HEK293 (cell line): ENCODE results near the gene SENP5.
A peak's percentile ranks its signal among the peaks of the same experiment; 100 is the strongest.

Experiments
- CTCF ChIA-PET: fragments of 350-600 bp; formaldehyde crosslinking; extraction: SDS; loops from one replicate; lab custom pipeline; 2021; ENCODE audit warnings: antibody characterized with exemption; lab: Yijun Ruan, JAX
- POLR2A ChIA-PET: fragments of 300-600 bp; formaldehyde crosslinking; extraction: SDS; loops from one replicate; lab custom pipeline; 2020; ENCODE audit warnings: antibody characterized with exemption, inconsistent platforms; lab: Yijun Ruan, JAX
- H3K27ac ChIP-seq: fragments of 200-500 bp; sonication (Bioruptor generic); 2 replicates; pipeline ENCODE4 v1.5.1; 2014; ENCODE audit warnings: low read depth, low read length, control low read depth, inconsistent platforms; ENCODE audit errors: extremely low read depth
- H3K36me3 ChIP-seq, 2 experiments: fragments of 200-500 bp in 1 of 2; sonication (Bioruptor generic) in 1 of 2; 1 replicate in 1 of 2; 2 replicates in 1 of 2; pipeline ENCODE4 v1.5.1; 2014 to 2017; ENCODE audit warnings: inconsistent platforms in 2 of 2, low read length in 2 of 2; ENCODE audit not compliant: control insufficient read depth in 2 of 2, insufficient read depth in 1 of 2
- H3K4me1 ChIP-seq: fragments of 200-500 bp; sonication (Bioruptor generic); 2 replicates; pipeline ENCODE4 v1.5.1; 2014; ENCODE audit warnings: mild to moderate bottlenecking, low read length, inconsistent platforms; ENCODE audit not compliant: control insufficient read depth, insufficient read depth
- H3K4me3 ChIP-seq: 2 replicates; pipeline ENCODE4 v1.5.1; 2011; ENCODE audit warnings: low read depth, mild to moderate bottlenecking, control low read depth, low read length, moderate library complexity
- H3K9me3 ChIP-seq: fragments of 200-500 bp; sonication (Bioruptor generic); 2 replicates; pipeline ENCODE4 v1.5.1; 2014; ENCODE audit warnings: low read depth, low read length, inconsistent platforms; ENCODE audit not compliant: control insufficient read depth, insufficient read depth
- FEZF1 ChIP-seq: fragments of 450-650 bp; formaldehyde crosslinking; IDR thresholded peaks from 2 replicates; pipeline ENCODE4 v1.5.1; 2016; ENCODE audit warnings: missing biosample characterization, missing genetic modification characterization
- KLF1 ChIP-seq: fragments of 450-650 bp; formaldehyde crosslinking; IDR thresholded peaks from 2 replicates; pipeline ENCODE4 v1.5.1; 2016; ENCODE audit warnings: missing biosample characterization, missing genetic modification characterization
- KLF9 ChIP-seq: fragments of 450-650 bp; formaldehyde crosslinking; IDR thresholded peaks from 2 replicates; pipeline ENCODE4 v1.5.1; 2016; ENCODE audit warnings: missing biosample characterization, missing genetic modification characterization, low read depth
- SALL2 ChIP-seq: fragments of 450-650 bp; formaldehyde crosslinking; IDR thresholded peaks from 2 replicates; pipeline ENCODE4 v1.5.0; 2017; ENCODE audit warnings: missing biosample characterization, mild to moderate bottlenecking, missing genetic modification characterization, borderline replicate concordance
- SETDB1 ChIP-seq: IDR thresholded peaks from one replicate; pipeline ENCODE4 v1.6.1; 2017; ENCODE audit warnings: mild to moderate bottlenecking, low read length, moderate library complexity, mixed read lengths; ENCODE audit not compliant: insufficient read length
- TCF7L2 ChIP-seq: IDR thresholded peaks from 2 replicates; pipeline ENCODE4 v1.6.1; 2011; ENCODE audit warnings: low read depth, mild to moderate bottlenecking, inconsistent platforms, low read length, moderate library complexity, borderline replicate concordance
- WT1 ChIP-seq: fragments of 450-650 bp; formaldehyde crosslinking; IDR thresholded peaks from 2 replicates; pipeline ENCODE4 v1.5.1; 2016; ENCODE audit warnings: missing biosample characterization, missing genetic modification characterization
- YY1 ChIP-seq: fragments of 450-650 bp; formaldehyde crosslinking; IDR thresholded peaks from 2 replicates; pipeline ENCODE4 v1.5.1; 2018; ENCODE audit warnings: missing biosample characterization, missing genetic modification characterization
- ZBTB20 ChIP-seq: fragments of 450-650 bp; formaldehyde crosslinking; IDR thresholded peaks from 2 replicates; pipeline ENCODE4 v1.5.1; 2016; ENCODE audit warnings: missing biosample characterization, missing genetic modification characterization
- ZNF121 ChIP-seq: fragments of 450-650 bp; formaldehyde crosslinking; IDR thresholded peaks from 2 replicates; pipeline ENCODE4 v1.5.1; 2016; ENCODE audit warnings: missing biosample characterization, missing genetic modification characterization
- ZNF140 ChIP-seq: fragments of 450-650 bp; formaldehyde crosslinking; IDR thresholded peaks from 2 replicates; pipeline ENCODE4 v1.5.1; 2016; ENCODE audit warnings: missing biosample characterization, missing genetic modification characterization
- ZNF2 ChIP-seq: fragments of 450-650 bp; formaldehyde crosslinking; IDR thresholded peaks from 2 replicates; pipeline ENCODE4 v1.5.1; 2016; ENCODE audit warnings: missing biosample characterization, missing genetic modification characterization
- ZNF211 ChIP-seq: fragments of 450-650 bp; formaldehyde crosslinking; IDR thresholded peaks from 2 replicates; pipeline ENCODE4 v1.5.1; 2016; ENCODE audit warnings: low read depth, missing biosample characterization, missing genetic modification characterization
- ZNF214 ChIP-seq: fragments of 450-650 bp; formaldehyde crosslinking; IDR thresholded peaks from 2 replicates; pipeline ENCODE4 v1.5.1; 2017; ENCODE audit warnings: missing biosample characterization, mild to moderate bottlenecking, missing genetic modification characterization, borderline replicate concordance
- ZNF23 ChIP-seq: fragments of 450-650 bp; formaldehyde crosslinking; IDR thresholded peaks from 2 replicates; pipeline ENCODE4 v1.5.1; 2016; ENCODE audit warnings: missing biosample characterization, missing genetic modification characterization, borderline replicate concordance
- ZNF37A ChIP-seq: fragments of 450-650 bp; IDR thresholded peaks from 2 replicates; pipeline ENCODE4 v1.5.1; 2018; ENCODE audit warnings: missing biosample characterization, missing genetic modification characterization
- ZNF529 ChIP-seq: fragments of 450-650 bp; formaldehyde crosslinking; IDR thresholded peaks from 2 replicates; pipeline ENCODE4 v1.5.1; 2017; ENCODE audit warnings: missing genetic modification characterization, missing biosample characterization; ENCODE audit not compliant: insufficient replicate concordance
- ZNF621 ChIP-seq: fragments of 450-650 bp; formaldehyde crosslinking; IDR thresholded peaks from 2 replicates; pipeline ENCODE4 v1.5.1; 2017; ENCODE audit warnings: missing biosample characterization, missing genetic modification characterization
- ZNF677 ChIP-seq: fragments of 450-650 bp; IDR thresholded peaks from 2 replicates; pipeline ENCODE4 v1.5.0; 2018; ENCODE audit warnings: missing biosample characterization, mild to moderate bottlenecking, missing genetic modification characterization, moderate library complexity
- ZNF776 ChIP-seq: fragments of 450-650 bp; formaldehyde crosslinking; IDR thresholded peaks from 2 replicates; pipeline ENCODE4 v1.5.0; 2017; ENCODE audit warnings: missing biosample characterization, missing genetic modification characterization, borderline replicate concordance
- ZNF830 ChIP-seq: fragments of 450-650 bp; IDR thresholded peaks from 2 replicates; pipeline ENCODE4 v1.5.0; 2018; ENCODE audit warnings: missing biosample characterization, missing genetic modification characterization, low read depth, mild to moderate bottlenecking, moderate library complexity
- ZSCAN16 ChIP-seq: fragments of 450-650 bp; formaldehyde crosslinking; IDR thresholded peaks from 2 replicates; pipeline ENCODE4 v1.5.1; 2016; ENCODE audit warnings: missing biosample characterization, missing genetic modification characterization
- TF ChIP-seq, protein P1 (sequence below): fragments of 450-650 bp; IDR thresholded peaks from 2 replicates; pipeline ENCODE4 v1.5.1; 2018; ENCODE audit warnings: missing biosample characterization, mild to moderate bottlenecking, missing genetic modification characterization

Gene SENP5

GRCh38 chr3:196954832-196955231, 87.1 kb downstream of the SENP5 start:
- H3K27ac ChIP-seq, result no peak overlapping the region
- no peak overlapping the region for H3K4me3 ChIP-seq
- POLR2A ChIA-PET, result interaction anchor here (1.1 kb wide), 1 partner anchor 15 kb away, joined by 3 read pairs; no protein-coding TSS in a partner anchor
- no peak for TF ChIP-seq KLF9 (tag by site-specific recombination)
- TF ChIP-seq ZNF121, result peak; percentile 77
- no peaks in the 10 kb centered on the region for H3K9me3 ChIP-seq
- no peaks in the 10 kb centered on the region for H3K4me1 ChIP-seq
- CTCF ChIA-PET, result no interaction called here
- no peaks in the 10 kb centered on the region for H3K36me3 ChIP-seq

DNA sequence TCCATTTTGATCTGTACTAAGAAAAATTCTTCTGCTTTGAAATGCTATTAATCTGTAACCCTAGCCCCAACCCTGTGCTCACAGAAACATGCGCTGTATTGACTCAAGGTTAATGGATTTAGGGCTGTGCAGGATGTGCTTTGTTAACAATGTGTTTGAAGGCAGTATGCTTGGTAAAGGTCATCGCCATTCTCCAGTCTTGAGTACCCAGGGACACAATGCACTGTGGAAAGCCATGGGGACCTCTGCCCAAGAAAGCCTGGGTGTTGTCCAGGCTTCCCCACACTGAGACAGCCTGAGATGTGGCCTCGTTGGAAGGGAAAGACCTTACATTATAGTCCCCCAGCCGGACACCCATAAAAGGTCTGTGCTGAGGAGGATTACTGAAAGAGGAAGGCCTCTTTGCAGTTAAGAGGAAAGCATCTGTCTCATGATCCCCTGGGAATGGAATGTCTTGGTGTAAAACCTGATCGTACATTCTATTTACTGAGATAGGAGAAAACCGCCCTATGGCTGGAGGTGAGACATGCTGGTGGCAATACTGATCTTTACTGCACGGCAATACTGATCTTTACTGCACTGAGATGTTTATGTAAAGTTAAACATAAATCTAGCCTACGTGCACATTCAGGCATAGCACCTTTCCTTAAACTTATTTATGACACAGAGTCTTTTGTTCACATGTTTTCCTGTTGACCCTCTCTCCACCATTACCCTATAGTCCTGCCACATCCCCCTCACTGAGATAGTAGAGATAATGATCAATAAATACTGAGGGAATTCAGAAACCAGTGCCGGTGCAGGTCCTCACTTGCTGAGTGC, 94.6 kb downstream of the SENP5 start:
- Histone ChIP-seq H3K36me3 (no peaks in the 10 kb centered on the region), H3K4me3 (no peak overlapping the region), H3K9me3 (no peaks in the 10 kb centered on the region), H3K27ac (no peak overlapping the region), H3K4me1 (no peaks in the 10 kb centered on the region)
- ChIA-PET CTCF (no interaction called here), POLR2A (no interaction called here)
- no peak for TF ChIP-seq ZNF140 (tag by site-specific recombination)
- no peak for TF ChIP-seq ZNF214 (tag by site-specific recombination)
- no peak for TF ChIP-seq YY1 (tag by site-specific recombination)
- no peak for TF ChIP-seq ZNF23
- TF ChIP-seq ZNF621, result no peak
- TF ChIP-seq, protein P1, sequence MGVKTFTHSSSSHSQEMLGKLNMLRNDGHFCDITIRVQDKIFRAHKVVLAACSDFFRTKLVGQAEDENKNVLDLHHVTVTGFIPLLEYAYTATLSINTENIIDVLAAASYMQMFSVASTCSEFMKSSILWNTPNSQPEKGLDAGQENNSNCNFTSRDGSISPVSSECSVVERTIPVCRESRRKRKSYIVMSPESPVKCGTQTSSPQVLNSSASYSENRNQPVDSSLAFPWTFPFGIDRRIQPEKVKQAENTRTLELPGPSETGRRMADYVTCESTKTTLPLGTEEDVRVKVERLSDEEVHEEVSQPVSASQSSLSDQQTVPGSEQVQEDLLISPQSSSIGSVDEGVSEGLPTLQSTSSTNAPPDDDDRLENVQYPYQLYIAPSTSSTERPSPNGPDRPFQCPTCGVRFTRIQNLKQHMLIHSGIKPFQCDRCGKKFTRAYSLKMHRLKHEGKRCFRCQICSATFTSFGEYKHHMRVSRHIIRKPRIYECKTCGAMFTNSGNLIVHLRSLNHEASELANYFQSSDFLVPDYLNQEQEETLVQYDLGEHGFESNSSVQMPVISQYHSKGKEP (tag by site-specific recombination), result no peak
- no peak for TF ChIP-seq ZNF529 (tag by site-specific recombination)
- TF ChIP-seq ZNF37A (tag by site-specific recombination), result no peak
- TF ChIP-seq ZNF776 (tag by site-specific recombination), result no peak
- TF ChIP-seq KLF1, result no peak
- no peak for TF ChIP-seq ZNF830 (tag by site-specific recombination)
- TF ChIP-seq WT1 (tag by site-specific recombination), result no peak
- TF ChIP-seq FEZF1 (tag by site-specific recombination), result no peak
- TF ChIP-seq, all 188 proteins: peak for 0

- ChIA-PET CTCF (no interaction called here), POLR2A (no interaction called here)
- TF ChIP-seq ZSCAN16 (tag by site-specific recombination), result no peak
- no peak for TF ChIP-seq ZBTB20 (tag by site-specific recombination)
- no peak for TF ChIP-seq ZNF677 (tag by site-specific recombination)
- no peak for TF ChIP-seq ZNF211 (tag by site-specific recombination)
- no peak for TF ChIP-seq SALL2 (tag by site-specific recombination)
- no peak for TF ChIP-seq TCF7L2
- no peak for TF ChIP-seq ZNF2 (tag by site-specific recombination)
- TF ChIP-seq SETDB1, result no peak
- no peak for TF ChIP-seq ZNF37A (tag by site-specific recombination)
- Histone ChIP-seq H3K36me3 (no peaks in the 10 kb centered on the region), H3K4me1 (no peaks in the 10 kb centered on the region), H3K9me3 (no peaks in the 10 kb centered on the region), H3K27ac (no peak overlapping the region), H3K4me3 (no peak overlapping the region)
Measured at GRCh38 chr3:196962930-196963630, 95.4 kb downstream of the SENP5 start.
